Measurements from ENCODE around the gene ASCC3. TPM values are rescaled to one million over a fixed set of nuclear protein-coding genes. Genes with fewer than 3 reads are reported as not detected.

Gene ASCC3
- total and polyA plus RNA-seq, 12 donors = 3.9 to 22.9 (median 16.1) TPM

- Histone ChIP-seq H3K36me3 (no peaks in the 10 kb centered on the region), H3K27ac (no peak overlapping the region), H3K27me3 (peaks cover 45 to 100% (median 100%) of the 10 kb centered on the region in 7 donors), H3K9me3 (no peaks in the 10 kb centered on the region), H3K4me1 (peaks cover 0 to 38% (median 16%) of the 10 kb centered on the region in 9 donors), H3K4me3 (no peak overlapping the region)
- TF ChIP-seq CTCF (IDR thresholded peaks at IDR 0.05) = no peak
- WGBS, 2 donors = 4 to 5% methylated on average over 21 of the region's 21 CpGs
- intact Hi-C loops (cut with DNase I) = no loop called here
- DNase-seq (no peak), ATAC-seq (peak in 1 of 8 donors; percentile 10)
These were observed 414.6 kb downstream of the ASCC3 start for GRCh38 chr6:100466410-100467128.

GRCh38 chr6:100465701-100466409 is 415.3 kb downstream of the ASCC3 start:
- no peak for DNase-seq
- Histone ChIP-seq H3K4me1 (peaks cover 0 to 43% (median 16%) of the 10 kb centered on the region in 9 donors), H3K27me3 (peaks cover 51 to 100% (median 100%) of the 10 kb centered on the region in 7 donors), H3K27ac (no peak overlapping the region), H3K4me3 (no peak overlapping the region), H3K36me3 (no peaks in the 10 kb centered on the region), H3K9me3 (no peaks in the 10 kb centered on the region)
- ATAC-seq = no peak
- 5 to 8% methylated on average over 20 of the region's 20 CpGs for whole genome bisulfite sequencing, 2 donors
- no peak for TF ChIP-seq CTCF (IDR thresholded peaks at IDR 0.05)
- intact Hi-C loops (cut with DNase I) = no loop called here

GRCh38 chr6:100464903-100465700 is 416.0 kb downstream of the ASCC3 start, which contains the start of gene SIM1:
TSS of gene SIM1 (minus strand) at chr6:100464921. CDS start at chr6:100463468, 1,453 bp downstream.
- peak in 1 of 2 donors; percentile 43 for DNase-seq
- WGBS, 2 donors = 3 to 4% methylated on average over 66 of the region's 66 CpGs
- no peak within 1 kb of the TSS for H3K27ac ChIP-seq

More at GRCh38 chr6:100464903-100465700, 416.0 kb downstream of the ASCC3 start, which contains the start of gene SIM1:
- Histone ChIP-seq H3K27me3 (peaks cover 48 to 100% (median 100%) of the 10 kb centered on the region in 7 donors), H3K4me3 (peak within 1 kb of the TSS in 7 of 10 donors; percentile 17 to 43 (median 33)), H3K36me3 (no peaks in the 10 kb centered on the region), H3K4me1 (peaks cover 0 to 43% (median 16%) of the 10 kb centered on the region in 9 donors), H3K9me3 (no peaks in the 10 kb centered on the region)
- peak; percentile 42 to 92 (median 75) for ATAC-seq
- intact Hi-C loops (cut with DNase I) = no loop called here
- TF ChIP-seq CTCF (IDR thresholded peaks at IDR 0.05) = no peak
